ENCODE measurements around the gene MTMR2.
"Not testable (repeated sequence)": the region's sequence is repeated elsewhere in the genome, so short reads cannot be mapped to it uniquely, and the experiment has no call there.

Gene MTMR2

GRCh38 chr11:95811052-95811451, 112.9 kb downstream of the MTMR2 start:
- not testable (repeated sequence) for H3K9ac ChIP-seq (ENCODE audit: low read length); H3K4me3 ChIP-seq (ENCODE audit: low read length); H3K9me3 ChIP-seq (ENCODE audit: control insufficient read depth, low read length); H3K27me3 ChIP-seq (replicated peaks; ENCODE audit: control insufficient read depth, insufficient read depth, low read length); H3K36me3 ChIP-seq (ENCODE audit: control insufficient read depth, insufficient read depth, low read length, severe bottlenecking); DNase-seq (ENCODE audit: low read depth); H3K4me1 ChIP-seq (ENCODE audit: control insufficient read depth, insufficient read depth, low read length)

DNA sequence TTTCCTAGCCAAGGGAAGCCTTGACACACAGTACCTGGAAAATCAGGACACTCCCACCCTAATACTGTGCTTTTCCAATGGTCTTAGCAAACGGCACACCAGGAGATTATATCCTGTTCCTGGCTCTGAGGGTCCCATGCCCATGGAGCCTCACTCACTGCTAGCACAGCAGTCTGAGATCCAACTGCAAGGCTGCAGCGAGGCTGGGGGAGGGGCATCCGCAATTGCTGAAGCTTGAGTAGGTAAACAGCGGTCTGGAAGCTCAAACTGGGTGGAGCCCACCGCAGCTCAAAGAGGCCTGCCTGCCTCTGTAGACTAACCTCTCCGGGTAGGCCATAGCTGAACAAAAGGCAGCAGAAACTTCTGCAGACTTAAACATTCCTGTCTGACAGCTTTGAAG, 117.4 kb downstream of the MTMR2 start:
- not testable (repeated sequence) for H3K9me3 ChIP-seq (ENCODE audit: control insufficient read depth, low read length); H3K9ac ChIP-seq (ENCODE audit: low read length); H3K36me3 ChIP-seq (ENCODE audit: control insufficient read depth, insufficient read depth, low read length, severe bottlenecking); DNase-seq (ENCODE audit: low read depth); H3K27me3 ChIP-seq (replicated peaks; ENCODE audit: control insufficient read depth, insufficient read depth, low read length); H3K4me1 ChIP-seq (ENCODE audit: control insufficient read depth, insufficient read depth, low read length); H3K4me3 ChIP-seq (ENCODE audit: low read length)

DNA sequence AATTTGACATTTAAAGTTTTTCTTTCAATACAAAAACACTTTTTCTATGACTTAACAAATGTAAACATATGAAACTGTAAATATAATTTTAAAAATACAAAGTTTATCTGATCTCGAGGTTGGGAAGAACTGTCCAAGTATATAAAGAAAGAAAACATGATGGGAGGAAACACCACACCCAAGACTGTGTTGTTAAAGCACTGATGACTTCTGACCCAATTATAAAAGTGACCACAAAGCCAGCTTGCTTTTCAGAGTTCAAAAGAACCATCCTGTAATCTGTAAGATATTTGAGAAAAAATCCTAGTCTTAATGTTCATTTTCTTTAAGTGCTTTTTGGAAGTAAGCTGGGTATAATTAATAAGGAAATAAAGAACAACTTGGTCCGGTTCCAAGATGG, 118.0 kb downstream of the MTMR2 start:
- Histone ChIP-seq H3K27me3 (replicated peaks; ENCODE audit: control insufficient read depth, insufficient read depth, low read length) (no peaks in the 10 kb centered on the region), H3K9ac (ENCODE audit: low read length) (no peak overlapping the region), H3K9me3 (ENCODE audit: control insufficient read depth, low read length) (no peaks in the 10 kb centered on the region), H3K36me3 (ENCODE audit: control insufficient read depth, insufficient read depth, low read length, severe bottlenecking) (peaks cover 2% of the 10 kb centered on the region), H3K4me1 (ENCODE audit: control insufficient read depth, insufficient read depth, low read length) (peaks cover 4% of the 10 kb centered on the region), H3K4me3 (ENCODE audit: low read length) (no peak overlapping the region)
- DNase-seq (ENCODE audit: low read depth) = no peak

GRCh38 chr11:95803973-95804372, 119.9 kb downstream of the MTMR2 start:
- H3K9ac ChIP-seq (ENCODE audit: low read length) = no peak overlapping the region
- peaks cover 4% of the 10 kb centered on the region for H3K4me1 ChIP-seq (ENCODE audit: control insufficient read depth, insufficient read depth, low read length)
- DNase-seq (ENCODE audit: low read depth) = no peak
- H3K36me3 ChIP-seq (ENCODE audit: control insufficient read depth, insufficient read depth, low read length, severe bottlenecking) = peaks cover 5% of the 10 kb centered on the region
- no peak overlapping the region for H3K4me3 ChIP-seq (ENCODE audit: low read length)
- H3K27me3 ChIP-seq (replicated peaks; ENCODE audit: control insufficient read depth, insufficient read depth, low read length) = no peaks in the 10 kb centered on the region
- H3K9me3 ChIP-seq (ENCODE audit: control insufficient read depth, low read length) = no peaks in the 10 kb centered on the region

GRCh38 chr11:95802806-95803205, 121.1 kb downstream of the MTMR2 start:
- Histone ChIP-seq H3K27me3 (replicated peaks; ENCODE audit: control insufficient read depth, insufficient read depth, low read length) (no peaks in the 10 kb centered on the region), H3K4me1 (ENCODE audit: control insufficient read depth, insufficient read depth, low read length) (peaks cover 4% of the 10 kb centered on the region), H3K36me3 (ENCODE audit: control insufficient read depth, insufficient read depth, low read length, severe bottlenecking) (peaks cover 5% of the 10 kb centered on the region), H3K9ac (ENCODE audit: low read length) (no peak overlapping the region), H3K9me3 (ENCODE audit: control insufficient read depth, low read length) (no peaks in the 10 kb centered on the region), H3K4me3 (ENCODE audit: low read length) (no peak overlapping the region)
- no peak for DNase-seq (ENCODE audit: low read depth)

DNA sequence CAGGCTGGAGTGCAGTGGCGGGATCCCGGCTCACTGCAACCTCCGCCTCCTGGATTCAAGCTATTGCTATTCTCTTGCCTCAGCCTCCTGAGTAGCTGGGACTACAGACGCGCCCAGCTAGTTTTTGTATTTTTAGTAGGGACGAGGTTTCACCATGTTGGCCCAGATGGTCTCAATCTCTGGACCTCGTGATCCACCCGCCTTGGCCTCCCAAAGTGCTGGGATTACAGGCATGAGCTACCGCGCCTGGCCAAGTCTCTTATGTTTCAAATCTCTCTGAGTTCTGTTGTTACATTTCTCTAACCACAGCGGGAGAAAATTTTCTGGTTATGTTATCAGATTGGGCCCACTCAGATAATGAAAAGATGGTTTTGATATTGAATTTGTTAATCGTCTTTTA, 123.5 kb downstream of the MTMR2 start:
- Histone ChIP-seq H3K9ac (ENCODE audit: low read length) (no peak overlapping the region), H3K36me3 (ENCODE audit: control insufficient read depth, insufficient read depth, low read length, severe bottlenecking) (peaks cover 3% of the 10 kb centered on the region), H3K4me1 (ENCODE audit: control insufficient read depth, insufficient read depth, low read length) (no peaks in the 10 kb centered on the region), H3K4me3 (ENCODE audit: low read length) (no peak overlapping the region), H3K9me3 (ENCODE audit: control insufficient read depth, low read length) (no peaks in the 10 kb centered on the region), H3K27me3 (replicated peaks; ENCODE audit: control insufficient read depth, insufficient read depth, low read length) (no peaks in the 10 kb centered on the region)
- no peak for DNase-seq (ENCODE audit: low read depth)

DNA sequence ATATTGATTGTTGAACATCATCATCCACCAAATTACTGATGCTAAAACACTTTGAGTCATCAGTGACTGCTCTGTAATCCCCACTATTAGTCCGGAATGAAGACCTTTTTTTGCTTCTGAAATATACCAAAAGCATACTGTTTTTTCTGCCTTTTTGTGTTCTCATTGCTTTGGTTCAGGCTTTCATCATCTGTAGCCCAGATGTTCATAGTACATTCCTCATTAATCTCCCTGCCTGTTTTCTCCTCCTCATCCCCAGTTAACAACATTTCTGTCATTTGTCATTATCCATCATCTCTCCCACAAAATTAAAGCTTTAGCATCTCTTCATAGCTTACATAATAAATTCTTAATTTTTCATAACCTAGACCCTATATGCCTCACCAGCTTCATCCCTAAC, 124.4 kb downstream of the MTMR2 start:
- H3K4me1 ChIP-seq (ENCODE audit: control insufficient read depth, insufficient read depth, low read length) = no peaks in the 10 kb centered on the region
- H3K36me3 ChIP-seq (ENCODE audit: control insufficient read depth, insufficient read depth, low read length, severe bottlenecking) = peaks cover 3% of the 10 kb centered on the region
- no peak overlapping the region for H3K4me3 ChIP-seq (ENCODE audit: low read length)
- no peak overlapping the region for H3K9ac ChIP-seq (ENCODE audit: low read length)
- H3K27me3 ChIP-seq (replicated peaks; ENCODE audit: control insufficient read depth, insufficient read depth, low read length) = no peaks in the 10 kb centered on the region
- no peaks in the 10 kb centered on the region for H3K9me3 ChIP-seq (ENCODE audit: control insufficient read depth, low read length)
- no peak for DNase-seq (ENCODE audit: low read depth)

DNA sequence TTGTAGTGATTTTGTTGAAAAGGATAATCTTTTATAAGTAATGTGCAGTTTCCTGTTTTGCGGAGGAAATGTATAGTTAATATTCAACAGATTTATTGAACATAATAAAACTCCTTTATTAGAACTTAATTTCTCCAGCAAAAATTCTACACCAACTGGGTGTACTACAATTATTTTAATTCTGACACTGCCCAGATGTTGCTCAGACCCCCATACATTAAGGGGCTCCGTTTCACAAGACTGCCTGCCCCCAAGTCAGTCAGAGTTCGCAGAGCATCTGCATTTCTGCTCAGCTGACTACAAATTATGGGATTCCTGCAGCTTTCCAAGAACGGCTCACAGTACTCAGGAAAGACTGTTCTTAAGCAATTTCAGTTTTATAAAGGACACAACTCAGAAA, 127.4 kb downstream of the MTMR2 start:
- H3K4me1 ChIP-seq (ENCODE audit: control insufficient read depth, insufficient read depth, low read length) = peaks cover 9% of the 10 kb centered on the region
- H3K36me3 ChIP-seq (ENCODE audit: control insufficient read depth, insufficient read depth, low read length, severe bottlenecking) = peaks cover 3% of the 10 kb centered on the region
- H3K9me3 ChIP-seq (ENCODE audit: control insufficient read depth, low read length) = no peaks in the 10 kb centered on the region
- H3K4me3 ChIP-seq (ENCODE audit: low read length) = no peak overlapping the region
- DNase-seq (ENCODE audit: low read depth) = no peak
- no peak overlapping the region for H3K9ac ChIP-seq (ENCODE audit: low read length)
- no peaks in the 10 kb centered on the region for H3K27me3 ChIP-seq (replicated peaks; ENCODE audit: control insufficient read depth, insufficient read depth, low read length)

DNA sequence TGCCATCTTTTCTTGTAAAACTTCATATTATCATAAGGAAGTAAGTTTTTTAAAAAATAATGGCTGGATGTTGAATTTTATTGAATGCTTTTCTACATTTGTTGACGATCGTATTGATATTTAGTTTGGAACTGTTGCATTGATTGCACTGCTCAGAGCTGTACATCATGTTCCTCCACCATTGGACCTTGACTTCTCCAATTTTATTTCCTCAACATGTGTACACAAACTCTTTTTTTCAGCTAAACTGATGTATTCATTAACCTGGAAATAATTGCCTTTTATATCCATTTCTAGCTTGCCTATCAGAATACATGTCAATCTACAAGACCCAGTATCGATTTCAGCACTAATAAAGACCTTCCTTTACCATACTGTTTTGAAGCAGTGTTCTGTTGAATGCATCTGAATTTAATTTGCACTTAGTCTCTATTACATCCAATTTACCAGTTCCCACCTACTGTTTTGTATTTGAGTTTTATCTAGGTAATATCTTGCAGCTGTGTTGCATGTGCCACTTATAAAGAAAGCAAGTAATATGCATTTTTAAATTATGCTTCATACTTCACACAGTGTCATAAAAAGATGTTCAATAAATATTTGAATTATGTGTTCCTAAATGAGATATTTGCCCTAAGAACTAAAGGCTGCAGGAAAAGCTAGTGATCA, 128.1 kb downstream of the MTMR2 start:
- no peaks in the 10 kb centered on the region for H3K9me3 ChIP-seq (ENCODE audit: control insufficient read depth, low read length)
- H3K27me3 ChIP-seq (replicated peaks; ENCODE audit: control insufficient read depth, insufficient read depth, low read length) = no peaks in the 10 kb centered on the region
- H3K4me1 ChIP-seq (ENCODE audit: control insufficient read depth, insufficient read depth, low read length) = peaks cover 14% of the 10 kb centered on the region
- peaks cover 3% of the 10 kb centered on the region for H3K36me3 ChIP-seq (ENCODE audit: control insufficient read depth, insufficient read depth, low read length, severe bottlenecking)
- no peak overlapping the region for H3K9ac ChIP-seq (ENCODE audit: low read length)
- H3K4me3 ChIP-seq (ENCODE audit: low read length) = no peak overlapping the region
- DNase-seq (ENCODE audit: low read depth) = no peak

DNA sequence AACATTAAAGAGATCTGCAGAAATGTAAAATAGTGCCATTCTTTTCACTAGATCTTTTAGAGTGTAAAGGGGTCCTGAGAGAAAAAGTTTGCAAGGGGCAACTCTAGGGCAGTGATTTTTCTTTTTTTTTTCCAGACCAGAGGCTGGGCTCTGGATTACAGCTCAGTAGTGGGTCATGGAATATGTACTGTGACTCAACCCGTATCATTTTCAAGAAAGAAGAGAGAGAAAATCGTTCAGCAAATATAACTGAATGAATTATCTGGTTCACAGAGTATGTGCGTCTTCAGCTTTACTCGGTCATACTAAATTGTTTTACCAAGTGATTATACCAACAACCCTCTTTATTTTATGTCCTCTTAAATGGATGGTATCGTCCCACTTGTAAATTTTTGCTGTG, 129.8 kb downstream of the MTMR2 start:
- H3K36me3 ChIP-seq (ENCODE audit: control insufficient read depth, insufficient read depth, low read length, severe bottlenecking) = no peaks in the 10 kb centered on the region
- DNase-seq (ENCODE audit: low read depth) = no peak
- H3K4me3 ChIP-seq (ENCODE audit: low read length) = no peak overlapping the region
- H3K9me3 ChIP-seq (ENCODE audit: control insufficient read depth, low read length) = no peaks in the 10 kb centered on the region
- H3K9ac ChIP-seq (ENCODE audit: low read length) = no peak overlapping the region
- peaks cover 14% of the 10 kb centered on the region for H3K4me1 ChIP-seq (ENCODE audit: control insufficient read depth, insufficient read depth, low read length)
- H3K27me3 ChIP-seq (replicated peaks; ENCODE audit: control insufficient read depth, insufficient read depth, low read length) = no peaks in the 10 kb centered on the region

- Histone ChIP-seq H3K4me1 (ENCODE audit: control insufficient read depth, insufficient read depth, low read length) (peaks cover 21% of the 10 kb centered on the region), H3K36me3 (ENCODE audit: control insufficient read depth, insufficient read depth, low read length, severe bottlenecking) (no peaks in the 10 kb centered on the region), H3K27me3 (replicated peaks; ENCODE audit: control insufficient read depth, insufficient read depth, low read length) (no peaks in the 10 kb centered on the region), H3K9me3 (ENCODE audit: control insufficient read depth, low read length) (no peaks in the 10 kb centered on the region), H3K4me3 (ENCODE audit: low read length) (no peak overlapping the region), H3K9ac (ENCODE audit: low read length) (no peak overlapping the region)
- peak; percentile 39 for DNase-seq (ENCODE audit: low read depth)
These were observed 130.8 kb downstream of the MTMR2 start for GRCh38 chr11:95793116-95793515.

- Histone ChIP-seq H3K36me3 (ENCODE audit: control insufficient read depth, insufficient read depth, low read length, severe bottlenecking) (no peaks in the 10 kb centered on the region), H3K27me3 (replicated peaks; ENCODE audit: control insufficient read depth, insufficient read depth, low read length) (no peaks in the 10 kb centered on the region), H3K9ac (ENCODE audit: low read length) (no peak overlapping the region), H3K9me3 (ENCODE audit: control insufficient read depth, low read length) (no peaks in the 10 kb centered on the region), H3K4me1 (ENCODE audit: control insufficient read depth, insufficient read depth, low read length) (peaks cover 25% of the 10 kb centered on the region), H3K4me3 (ENCODE audit: low read length) (no peak overlapping the region)
- no peak for DNase-seq (ENCODE audit: low read depth)
These were observed 131.2 kb downstream of the MTMR2 start for GRCh38 chr11:95792700-95793099.

Measured in adipocyte (in vitro differentiated cells).